Liver (tissue), 9 donors: ENCODE results near the gene ACTN3. TPM values are rescaled to one million over a fixed set of nuclear protein-coding genes. Genes with fewer than 3 reads are reported as not detected.

Experiments
- DNase-seq: peaks from one replicate; pipeline ENCODE4 v3.0.0-alpha.2; 2017; ENCODE audit warnings: low spot score
- H3K27ac ChIP-seq, 2 donors: one replicate each; pipeline ENCODE4 v1.7.0; 2013; ENCODE audit warnings: inconsistent platforms in 2 of 2, low read length in 2 of 2, control low read depth in 1 of 2, low read depth in 1 of 2, mild to moderate bottlenecking in 1 of 2
- H3K27me3 ChIP-seq, 4 donors: one replicate each; pipeline versions ENCODE4 v1.6.1 to v1.7.0; 2013; ENCODE audit warnings: low read length in 3 of 4, inconsistent platforms in 1 of 4, mild to moderate bottlenecking in 1 of 4, moderate library complexity in 1 of 4; ENCODE audit not compliant: control insufficient read depth in 4 of 4, insufficient read depth in 4 of 4
- H3K36me3 ChIP-seq, 4 donors: one replicate each; pipeline versions ENCODE4 v1.6.1 to v1.7.0; 2013; ENCODE audit warnings: low read length in 3 of 4, mild to moderate bottlenecking in 3 of 4, low read depth in 1 of 4, moderate library complexity in 1 of 4; ENCODE audit not compliant: control insufficient read depth in 4 of 4, insufficient read depth in 3 of 4
- H3K4me1 ChIP-seq, 4 donors: one replicate each; pipeline versions ENCODE4 v1.6.1 to v1.7.0; 2013; ENCODE audit warnings: low read length in 3 of 4, mild to moderate bottlenecking in 3 of 4, moderate library complexity in 1 of 4; ENCODE audit not compliant: control insufficient read depth in 4 of 4, insufficient read depth in 4 of 4
- H3K4me3 ChIP-seq, 3 donors: one replicate each; pipeline versions ENCODE4 v1.6.1 to v1.7.0; 2013; ENCODE audit warnings: low read length in 3 of 3, control low read depth in 1 of 3, low read depth in 1 of 3, mild to moderate bottlenecking in 1 of 3
- H3K9ac ChIP-seq, 2 donors: one replicate each; pipeline ENCODE4 v1.7.0; 2013; ENCODE audit warnings: low read length in 2 of 2, mild to moderate bottlenecking in 2 of 2, moderate library complexity in 2 of 2, control low read depth in 1 of 2, low read depth in 1 of 2
- H3K9me3 ChIP-seq, 4 donors: one replicate each; pipeline versions ENCODE4 v1.6.1 to v1.7.0; 2013; ENCODE audit warnings: low read length in 3 of 4; ENCODE audit not compliant: control insufficient read depth in 4 of 4
- EGR1 ChIP-seq, 2 donors: IDR thresholded peaks; 2 replicates each; pipeline ENCODE4 v1.6.1; 2016 to 2018; ENCODE audit warnings: antibody characterized with exemption in 2 of 2, low read depth in 2 of 2
- FOXA2 ChIP-seq: IDR thresholded peaks from 2 replicates; pipeline ENCODE4 v1.6.1; 2016; ENCODE audit warnings: antibody characterized with exemption
- GABPA ChIP-seq, 2 donors: IDR thresholded peaks in 1 of 2; conservative IDR thresholded peaks in 1 of 2; 2 replicates each; pipeline ENCODE4 v1.6.1; 2016; ENCODE audit warnings: antibody characterized with exemption in 2 of 2, mild to moderate bottlenecking in 1 of 2, moderate library complexity in 1 of 2
- JUND ChIP-seq, 2 donors: IDR thresholded peaks; 2 replicates each; pipeline ENCODE4 v1.6.1; 2016; ENCODE audit warnings: antibody characterized with exemption in 2 of 2
- RAD21 ChIP-seq, 2 donors: IDR thresholded peaks; 2 replicates each; pipeline ENCODE4 v1.6.1; 2016; ENCODE audit warnings: antibody characterized with exemption in 2 of 2, mild to moderate bottlenecking in 2 of 2
- REST ChIP-seq: IDR thresholded peaks from 2 replicates; pipeline ENCODE4 v1.6.1; 2016; ENCODE audit warnings: antibody characterized with exemption, mild to moderate bottlenecking
- SP1 ChIP-seq: IDR thresholded peaks from 2 replicates; pipeline ENCODE4 v1.6.1; 2018; ENCODE audit warnings: antibody characterized with exemption, mild to moderate bottlenecking
- TAF1 ChIP-seq: conservative IDR thresholded peaks from 2 replicates; pipeline ENCODE4 v1.6.1; 2016; ENCODE audit warnings: antibody characterized with exemption, mild to moderate bottlenecking
- YY1 ChIP-seq: IDR thresholded peaks from 2 replicates; pipeline ENCODE4 v1.6.1; 2016; ENCODE audit warnings: antibody characterized with exemption, mild to moderate bottlenecking
- WGBS: extraction: QIAGEN DNeasy Blood & Tissue Kit; methylation state at CpG from one replicate; pipeline ENCODE4 v1.1.7; 2013; 5-methylcytosine and 5-hydroxymethylcytosine counted together
- polyA plus RNA-seq, 2 donors: library from polyadenylated mRNA; stranded (reverse) in 1 of 2; unstranded in 1 of 2; fragments of 200-250 nt in 1 of 2; fragments of >200 nt in 1 of 2; fragmentation: Nextera tagmentation in 1 of 2; extraction: Ambion mirVana in 1 of 2; gene quantifications; one replicate each; pipeline versions ENCODE4 v1.2.1 to v1.2.3, GENCODE V29; 2013 to 2015
- total RNA-seq, 2 donors: library from RNA; depleted of rRNA; stranded (reverse); fragments of >200 nt; gene quantifications; one replicate each; pipeline ENCODE4 v1.2.3, GENCODE V29; 2014
- TF ChIP-seq, protein P1 (sequence below): IDR thresholded peaks from 2 replicates; pipeline ENCODE4 v1.6.1; 2016; ENCODE audit warnings: antibody characterized with exemption
- TF ChIP-seq, protein P2 (sequence below): IDR thresholded peaks from 2 replicates; pipeline ENCODE4 v1.6.1; 2016; ENCODE audit warnings: antibody characterized with exemption
- donor health status: healthy.
- donor health status: healthy.
- donor health status: healthy.
- donor health status: healthy.
- donor health status: healthy.

ACTN3 gene
- total and polyA plus RNA-seq, 4 donors: not detected

- Histone ChIP-seq H3K9ac (no peak overlapping the region), H3K4me3 (no peak overlapping the region), H3K27ac (no peak overlapping the region), H3K9me3 (no peaks in the 10 kb centered on the region), H3K36me3 (peaks cover 0 to 15% (median 0%) of the 10 kb centered on the region in 4 donors), H3K27me3 (no peaks in the 10 kb centered on the region), H3K4me1 (no peaks in the 10 kb centered on the region)
- no peak for DNase-seq
- no peak for TF ChIP-seq RAD21 (IDR thresholded peaks at IDR 0.05)
- 85% methylated on average over 10 of the region's 10 CpGs for WGBS
These were observed 17.6 kb upstream of the ACTN3 start for GRCh38 chr11:66529069-66529468.

GRCh38 chr11:66529655-66530054 is 17.0 kb upstream of the ACTN3 start:
- WGBS: 93% methylated on average over 13 of the region's 13 CpGs
- TF ChIP-seq JUND (IDR thresholded peaks at IDR 0.05) (no peak), YY1 (no peak), SP1 (no peak), REST (no peak), GABPA (IDR thresholded peaks at IDR 0.05 in 1 of 2, conservative IDR thresholded peaks at IDR 0.05 in 1 of 2) (no peak), FOXA2 (no peak)
- TF ChIP-seq, protein P1, sequence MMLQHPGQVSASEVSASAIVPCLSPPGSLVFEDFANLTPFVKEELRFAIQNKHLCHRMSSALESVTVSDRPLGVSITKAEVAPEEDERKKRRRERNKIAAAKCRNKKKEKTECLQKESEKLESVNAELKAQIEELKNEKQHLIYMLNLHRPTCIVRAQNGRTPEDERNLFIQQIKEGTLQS: no peak
- Histone ChIP-seq H3K27ac (no peak overlapping the region), H3K9ac (no peak overlapping the region), H3K9me3 (no peaks in the 10 kb centered on the region), H3K27me3 (no peaks in the 10 kb centered on the region), H3K4me1 (no peaks in the 10 kb centered on the region), H3K4me3 (no peak overlapping the region), H3K36me3 (peaks cover 0 to 15% (median 0%) of the 10 kb centered on the region in 4 donors)
- DNase-seq: no peak

GRCh38 chr11:66530927-66531709 is 15.6 kb upstream of the ACTN3 start:
- no peaks in the 10 kb centered on the region for H3K4me1 ChIP-seq
- TF ChIP-seq EGR1 (IDR thresholded peaks at IDR 0.05; ENCODE audit: low read depth in 2 of 2) (no peak), TAF1 (no peak), REST (no peak)
- TF ChIP-seq, protein P2, sequence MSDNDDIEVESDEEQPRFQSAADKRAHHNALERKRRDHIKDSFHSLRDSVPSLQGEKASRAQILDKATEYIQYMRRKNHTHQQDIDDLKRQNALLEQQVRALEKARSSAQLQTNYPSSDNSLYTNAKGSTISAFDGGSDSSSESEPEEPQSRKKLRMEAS: no peak
- no peak overlapping the region for H3K9ac ChIP-seq
- H3K9me3 ChIP-seq: no peaks in the 10 kb centered on the region
- no peaks in the 10 kb centered on the region for H3K27me3 ChIP-seq
- H3K4me3 ChIP-seq: no peak overlapping the region
- H3K36me3 ChIP-seq: peaks cover 0 to 19% (median 0%) of the 10 kb centered on the region in 4 donors
- no peak overlapping the region for H3K27ac ChIP-seq
- DNase-seq: no peak
- WGBS: 93% methylated on average over 10 of the region's 10 CpGs
